Retinal pigment epithelial cell (primary cell): ENCODE measurements around the gene IL34.

Experiments used
- DNase-seq: peaks from one replicate; pipeline ENCODE4 v3.0.0-alpha.2; 2010; ENCODE audit warnings: low read depth
- H3K4me3 ChIP-seq: 2 replicates; pipeline ENCODE4 v1.5.1; 2011; ENCODE audit warnings: mild to moderate bottlenecking, low read length, control low read depth, moderate library complexity
- CTCF ChIP-seq: conservative IDR thresholded peaks from 2 replicates; pipeline ENCODE4 v1.5.1; 2011; ENCODE audit warnings: low read depth, low read length, control low read depth, inconsistent platforms

Gene IL34

GRCh38 chr16:70679671-70680494, 33.5 kb downstream of the IL34 start:
- peak; percentile 36 for TF ChIP-seq CTCF
- no peak for DNase-seq
- no peak overlapping the region for H3K4me3 ChIP-seq

- H3K4me3 ChIP-seq, result peak overlapping the region; percentile 86
- no peak for DNase-seq
Measured at GRCh38 chr16:70680495-70681381, 34.4 kb downstream of the IL34 start.

GRCh38 chr16:70681382-70682238, 35.3 kb downstream of the IL34 start:
- no peak for DNase-seq
- peak overlapping the region; percentile 86 for H3K4me3 ChIP-seq
- TF ChIP-seq CTCF, result no peak

More at GRCh38 chr16:70680495-70681381, 34.4 kb downstream of the IL34 start:
- TF ChIP-seq CTCF, result peak; percentile 1

GRCh38 chr16:70682239-70683145, 36.1 kb downstream of the IL34 start:
- peak overlapping the region; percentile 86 for H3K4me3 ChIP-seq
- no peak for TF ChIP-seq CTCF
- no peak for DNase-seq

GRCh38 chr16:70683146-70683944, 37.0 kb downstream of the IL34 start:
- DNase-seq, result no peak
- H3K4me3 ChIP-seq, result peak overlapping the region; percentile 86
- no peak for TF ChIP-seq CTCF
